Neural cell (in vitro differentiated cells): Measurements from ENCODE around the gene TMEFF1. TPM values are rescaled to one million over a fixed set of nuclear protein-coding genes. Genes with fewer than 3 reads are reported as not detected.
A peak's percentile ranks its signal among the peaks of the same experiment; 100 is the strongest.

Experiments
- H2AFZ ChIP-seq: fragments of 200-600, 300-800 bp; sonication (generic), shearing (Covaris generic); 2 replicates; pipeline ENCODE4 v1.6.0; 2014; ENCODE audit warnings: low read depth, mild to moderate bottlenecking, antibody characterized with exemption, low read length, moderate library complexity
- H3F3A ChIP-seq: fragments of 200-600 bp; shearing (Covaris generic); 2 replicates; pipeline ENCODE4 v1.6.1; 2016; ENCODE audit warnings: mild to moderate bottlenecking, moderate library complexity, mixed read lengths, antibody characterized with exemption, low read length; ENCODE audit not compliant: insufficient read depth, poor library complexity, severe bottlenecking
- H3K27ac ChIP-seq: fragments of 200-600, 300-800 bp; sonication (generic), shearing (Covaris generic); 2 replicates; pipeline ENCODE4 v1.5.1; 2014; ENCODE audit warnings: mild to moderate bottlenecking, low read length, moderate library complexity
- H3K27me3 ChIP-seq: fragments of 300-800, 200-600 bp; sonication (generic), shearing (Covaris generic); 2 replicates; pipeline ENCODE4 v1.6.0; 2014; ENCODE audit warnings: mild to moderate bottlenecking, low read depth, low read length, moderate library complexity; ENCODE audit not compliant: insufficient read depth
- H3K36me3 ChIP-seq: fragments of 300-800, 200-600 bp; sonication (generic), shearing (Covaris generic); 2 replicates; pipeline ENCODE4 v1.5.1; 2014; ENCODE audit warnings: mild to moderate bottlenecking, antibody characterized with exemption, low read length, moderate library complexity; ENCODE audit not compliant: insufficient read depth
- H3K4me2 ChIP-seq: fragments of 300-800, 200-600 bp; sonication (generic), shearing (Covaris generic); 2 replicates; pipeline ENCODE4 v1.6.0; 2014; ENCODE audit warnings: mild to moderate bottlenecking, low read length
- H3K4me3 ChIP-seq: fragments of 300-800, 200-600 bp; sonication (generic), shearing (Covaris generic); 2 replicates; pipeline ENCODE4 v1.5.1; 2014; ENCODE audit warnings: mild to moderate bottlenecking, low read length, moderate library complexity
- H3K79me2 ChIP-seq: fragments of 200-600 bp; shearing (Covaris generic); replicated peaks from 2 replicates; pipeline ENCODE4 v1.6.0; 2014; ENCODE audit warnings: mild to moderate bottlenecking, low read length, moderate library complexity; ENCODE audit not compliant: insufficient read depth
- H3K9ac ChIP-seq: fragments of 300-800, 200-600 bp; sonication (generic), shearing (Covaris generic); 2 replicates; pipeline ENCODE4 v1.6.1; 2016; ENCODE audit warnings: mild to moderate bottlenecking, low read length, mixed read lengths
- H3K9me2 ChIP-seq: fragments of 200-600 bp; shearing (Covaris generic); 2 replicates; pipeline ENCODE4 v1.6.1; 2016; ENCODE audit warnings: mild to moderate bottlenecking, low read length, mixed read lengths; ENCODE audit not compliant: insufficient read depth
- H3K9me3 ChIP-seq: fragments of 200-600, 300-800 bp; sonication (generic), shearing (Covaris generic); 2 replicates; pipeline ENCODE4 v1.6.1; 2016; ENCODE audit warnings: mild to moderate bottlenecking, mixed run types, low read length, moderate library complexity, mixed read lengths
- H4K20me1 ChIP-seq: fragments of 200-600 bp; shearing (Covaris generic); 2 replicates; pipeline ENCODE4 v1.6.1; 2016; ENCODE audit warnings: mild to moderate bottlenecking, mixed run types; ENCODE audit not compliant: insufficient read depth
- EP300 ChIP-seq: fragments of 450-650 bp; conservative IDR thresholded peaks from 2 replicates; pipeline ENCODE4 v1.6.1; 2014; ENCODE audit warnings: antibody characterized with exemption, mild to moderate bottlenecking, moderate library complexity; ENCODE audit not compliant: poor library complexity, severe bottlenecking
- EZH2 ChIP-seq: fragments of 200-600, 300-800 bp; shearing (Covaris generic), sonication (generic); IDR thresholded peaks from 2 replicates; pipeline ENCODE4 v1.6.1; 2014; ENCODE audit warnings: antibody characterized with exemption, low read length, borderline replicate concordance, mild to moderate bottlenecking; ENCODE audit not compliant: insufficient read depth, poor library complexity, severe bottlenecking
- MXI1 ChIP-seq: fragments of 450-650 bp; conservative IDR thresholded peaks from 2 replicates; pipeline ENCODE4 v1.6.1; 2014; ENCODE audit warnings: antibody characterized with exemption, mild to moderate bottlenecking; ENCODE audit not compliant: poor library complexity, severe bottlenecking
- POLR2AphosphoS5 ChIP-seq: IDR thresholded peaks from 2 replicates; pipeline ENCODE4 v1.6.1; 2012
- RAD21 ChIP-seq: fragments of 450-650 bp; conservative IDR thresholded peaks from 2 replicates; pipeline ENCODE4 v1.6.1; 2014; ENCODE audit warnings: antibody characterized with exemption, mild to moderate bottlenecking, moderate library complexity
- SMC3 ChIP-seq: fragments of 450-650 bp; conservative IDR thresholded peaks from 2 replicates; pipeline ENCODE4 v1.6.1; 2014; ENCODE audit warnings: antibody characterized with exemption, mild to moderate bottlenecking, moderate library complexity; ENCODE audit not compliant: poor library complexity
- TAF1 ChIP-seq: IDR thresholded peaks from 2 replicates; pipeline ENCODE4 v1.6.1; 2012; ENCODE audit warnings: low read depth
- polyA plus RNA-seq: library from polyadenylated mRNA; depleted of rRNA; stranded (reverse); fragments of >200 nt; gene quantifications from 2 replicates; pipeline ENCODE4 v1.2.3, GENCODE V29; 2014
- TF ChIP-seq, protein P1 (sequence below): IDR thresholded peaks from 2 replicates; pipeline ENCODE4 v1.6.1; 2012; ENCODE audit warnings: borderline replicate concordance
- TF ChIP-seq, protein P2 (sequence below): fragments of 450-650 bp; IDR thresholded peaks from 2 replicates; pipeline ENCODE4 v1.5.1; 2014; ENCODE audit warnings: antibody characterized with exemption, mild to moderate bottlenecking, moderate library complexity; ENCODE audit not compliant: poor library complexity, severe bottlenecking

Gene TMEFF1
- polyA plus RNA-seq, 1 donor from 2014 or later: 273 TPM

DNA sequence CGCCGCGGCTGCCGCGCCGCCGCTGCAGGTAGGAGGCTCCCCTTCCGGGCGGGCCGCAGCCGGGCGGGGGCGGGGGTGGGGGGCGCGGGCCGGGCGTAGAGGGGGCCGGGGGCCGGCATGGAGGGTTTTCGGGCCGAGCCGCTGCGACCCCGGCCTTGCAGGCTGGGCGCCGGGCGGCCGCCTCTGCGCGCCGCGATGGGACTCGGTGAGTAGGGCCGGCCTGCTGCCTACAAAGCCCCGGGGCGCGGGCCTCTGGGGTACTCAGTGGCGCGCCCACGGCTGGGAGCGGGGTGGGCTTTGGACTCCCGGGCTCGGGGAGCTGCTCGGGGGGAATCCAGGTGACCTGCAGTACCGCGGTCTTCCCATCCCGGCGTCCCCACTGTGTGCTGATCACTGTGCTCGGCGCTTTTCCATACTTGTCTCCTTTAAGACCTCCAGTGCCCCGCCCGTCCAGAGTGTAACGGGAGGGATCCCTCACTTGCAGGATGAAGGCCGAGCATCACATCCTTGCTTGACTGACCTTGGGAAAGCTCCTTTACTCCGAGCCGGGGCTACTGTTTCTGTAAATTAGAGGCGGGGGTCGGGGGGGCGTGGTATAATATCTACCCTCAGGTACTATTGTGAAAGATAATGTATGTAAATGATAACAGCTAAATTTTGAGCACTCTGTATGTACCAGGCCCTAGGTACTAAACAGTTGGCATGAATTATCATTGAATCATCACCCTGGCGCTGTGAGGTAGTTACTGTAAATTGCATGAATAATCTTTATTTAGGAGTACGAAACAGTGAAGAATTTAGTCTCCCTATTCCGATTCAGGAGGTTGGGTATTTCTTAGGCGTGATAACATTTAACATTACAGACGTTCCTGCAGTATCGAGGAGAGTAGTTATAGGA, 45.3 kb upstream of the TMEFF1 start:
- H3K27ac ChIP-seq: peak overlapping the region; percentile 94
- peaks cover 5% of the 10 kb centered on the region for H3F3A ChIP-seq
- no peaks in the 10 kb centered on the region for H3K9me3 ChIP-seq
- no peaks in the 10 kb centered on the region for H3K36me3 ChIP-seq
- no peaks in the 10 kb centered on the region for H3K9me2 ChIP-seq
- no peaks in the 10 kb centered on the region for H3K27me3 ChIP-seq
- no peaks in the 10 kb centered on the region for H4K20me1 ChIP-seq
- H3K4me2 ChIP-seq: peak overlapping the region; percentile 96
- peak overlapping the region; percentile 94 for H3K9ac ChIP-seq
- TF ChIP-seq, protein P1, sequence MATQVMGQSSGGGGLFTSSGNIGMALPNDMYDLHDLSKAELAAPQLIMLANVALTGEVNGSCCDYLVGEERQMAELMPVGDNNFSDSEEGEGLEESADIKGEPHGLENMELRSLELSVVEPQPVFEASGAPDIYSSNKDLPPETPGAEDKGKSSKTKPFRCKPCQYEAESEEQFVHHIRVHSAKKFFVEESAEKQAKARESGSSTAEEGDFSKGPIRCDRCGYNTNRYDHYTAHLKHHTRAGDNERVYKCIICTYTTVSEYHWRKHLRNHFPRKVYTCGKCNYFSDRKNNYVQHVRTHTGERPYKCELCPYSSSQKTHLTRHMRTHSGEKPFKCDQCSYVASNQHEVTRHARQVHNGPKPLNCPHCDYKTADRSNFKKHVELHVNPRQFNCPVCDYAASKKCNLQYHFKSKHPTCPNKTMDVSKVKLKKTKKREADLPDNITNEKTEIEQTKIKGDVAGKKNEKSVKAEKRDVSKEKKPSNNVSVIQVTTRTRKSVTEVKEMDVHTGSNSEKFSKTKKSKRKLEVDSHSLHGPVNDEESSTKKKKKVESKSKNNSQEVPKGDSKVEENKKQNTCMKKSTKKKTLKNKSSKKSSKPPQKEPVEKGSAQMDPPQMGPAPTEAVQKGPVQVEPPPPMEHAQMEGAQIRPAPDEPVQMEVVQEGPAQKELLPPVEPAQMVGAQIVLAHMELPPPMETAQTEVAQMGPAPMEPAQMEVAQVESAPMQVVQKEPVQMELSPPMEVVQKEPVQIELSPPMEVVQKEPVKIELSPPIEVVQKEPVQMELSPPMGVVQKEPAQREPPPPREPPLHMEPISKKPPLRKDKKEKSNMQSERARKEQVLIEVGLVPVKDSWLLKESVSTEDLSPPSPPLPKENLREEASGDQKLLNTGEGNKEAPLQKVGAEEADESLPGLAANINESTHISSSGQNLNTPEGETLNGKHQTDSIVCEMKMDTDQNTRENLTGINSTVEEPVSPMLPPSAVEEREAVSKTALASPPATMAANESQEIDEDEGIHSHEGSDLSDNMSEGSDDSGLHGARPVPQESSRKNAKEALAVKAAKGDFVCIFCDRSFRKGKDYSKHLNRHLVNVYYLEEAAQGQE: peak; percentile 84
- TF ChIP-seq POLR2AphosphoS5 (peak; percentile 74), RAD21 (no peak), MXI1 (peak; percentile 28), EP300 (no peak), TAF1 (peak; percentile 47), SMC3 (no peak), EZH2 (no peak)
- TF ChIP-seq, protein P2, sequence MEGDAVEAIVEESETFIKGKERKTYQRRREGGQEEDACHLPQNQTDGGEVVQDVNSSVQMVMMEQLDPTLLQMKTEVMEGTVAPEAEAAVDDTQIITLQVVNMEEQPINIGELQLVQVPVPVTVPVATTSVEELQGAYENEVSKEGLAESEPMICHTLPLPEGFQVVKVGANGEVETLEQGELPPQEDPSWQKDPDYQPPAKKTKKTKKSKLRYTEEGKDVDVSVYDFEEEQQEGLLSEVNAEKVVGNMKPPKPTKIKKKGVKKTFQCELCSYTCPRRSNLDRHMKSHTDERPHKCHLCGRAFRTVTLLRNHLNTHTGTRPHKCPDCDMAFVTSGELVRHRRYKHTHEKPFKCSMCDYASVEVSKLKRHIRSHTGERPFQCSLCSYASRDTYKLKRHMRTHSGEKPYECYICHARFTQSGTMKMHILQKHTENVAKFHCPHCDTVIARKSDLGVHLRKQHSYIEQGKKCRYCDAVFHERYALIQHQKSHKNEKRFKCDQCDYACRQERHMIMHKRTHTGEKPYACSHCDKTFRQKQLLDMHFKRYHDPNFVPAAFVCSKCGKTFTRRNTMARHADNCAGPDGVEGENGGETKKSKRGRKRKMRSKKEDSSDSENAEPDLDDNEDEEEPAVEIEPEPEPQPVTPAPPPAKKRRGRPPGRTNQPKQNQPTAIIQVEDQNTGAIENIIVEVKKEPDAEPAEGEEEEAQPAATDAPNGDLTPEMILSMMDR: no peak
- peak overlapping the region; percentile 88 for H2AFZ ChIP-seq
- peaks cover 48% of the 10 kb centered on the region for H3K79me2 ChIP-seq
- peak overlapping the region; percentile 89 for H3K4me3 ChIP-seq

DNA sequence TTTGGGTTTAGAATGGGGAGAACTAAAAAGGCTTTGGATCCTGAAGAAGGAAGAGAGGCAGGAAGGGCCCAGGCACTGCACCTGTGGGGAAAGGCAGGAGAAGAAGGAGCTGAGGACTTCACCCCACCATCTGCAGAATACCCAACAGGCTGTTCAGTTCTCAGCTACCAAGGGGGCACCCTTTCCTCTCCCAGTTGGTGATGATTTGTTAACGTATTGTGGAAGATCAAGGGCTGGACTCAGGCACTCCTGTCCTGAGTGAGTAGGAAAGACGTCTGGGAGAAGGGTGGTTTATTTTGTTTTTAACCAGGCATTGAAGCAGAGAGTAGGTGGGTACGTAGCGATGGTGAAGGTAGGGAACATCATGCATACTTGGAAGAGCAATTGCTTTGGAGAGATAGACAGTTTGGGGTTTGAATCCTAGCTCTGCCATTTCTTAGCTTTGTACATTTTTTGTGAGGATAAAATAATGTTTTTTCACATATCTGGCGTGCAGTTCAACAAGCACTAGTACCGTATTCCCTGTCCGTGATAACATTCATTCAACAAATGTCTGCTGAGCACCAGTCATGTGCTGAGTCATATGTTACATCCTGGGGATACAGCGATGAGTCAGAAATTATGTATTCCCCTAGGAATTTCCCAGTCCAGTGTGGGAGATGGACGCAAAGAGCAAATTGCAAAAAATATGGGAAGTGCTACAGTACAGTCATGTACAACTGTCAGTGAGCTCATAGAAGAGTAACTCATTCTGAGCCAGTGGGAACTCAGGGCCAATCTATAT, 43.9 kb upstream of the TMEFF1 start:
- H3K4me3 ChIP-seq: peak overlapping the region; percentile 89
- peak overlapping the region; percentile 96 for H3K4me2 ChIP-seq
- H3K9me2 ChIP-seq: no peaks in the 10 kb centered on the region
- peak overlapping the region; percentile 94 for H3K27ac ChIP-seq
- H3F3A ChIP-seq: peaks cover 5% of the 10 kb centered on the region
- no peaks in the 10 kb centered on the region for H3K36me3 ChIP-seq
- no peaks in the 10 kb centered on the region for H4K20me1 ChIP-seq
- H3K9ac ChIP-seq: peak overlapping the region; percentile 94
- TF ChIP-seq EP300 (no peak), RAD21 (no peak), TAF1 (no peak), POLR2AphosphoS5 (no peak), SMC3 (no peak)
- H3K79me2 ChIP-seq: peaks cover 63% of the 10 kb centered on the region
- H3K27me3 ChIP-seq: no peaks in the 10 kb centered on the region
- H3K9me3 ChIP-seq: no peaks in the 10 kb centered on the region
- no peak overlapping the region for H2AFZ ChIP-seq
